ENCODE measurements around the gene LDAH.
A peak's percentile ranks its signal among the peaks of the same experiment; 100 is the strongest.

The LDAH gene

DNA sequence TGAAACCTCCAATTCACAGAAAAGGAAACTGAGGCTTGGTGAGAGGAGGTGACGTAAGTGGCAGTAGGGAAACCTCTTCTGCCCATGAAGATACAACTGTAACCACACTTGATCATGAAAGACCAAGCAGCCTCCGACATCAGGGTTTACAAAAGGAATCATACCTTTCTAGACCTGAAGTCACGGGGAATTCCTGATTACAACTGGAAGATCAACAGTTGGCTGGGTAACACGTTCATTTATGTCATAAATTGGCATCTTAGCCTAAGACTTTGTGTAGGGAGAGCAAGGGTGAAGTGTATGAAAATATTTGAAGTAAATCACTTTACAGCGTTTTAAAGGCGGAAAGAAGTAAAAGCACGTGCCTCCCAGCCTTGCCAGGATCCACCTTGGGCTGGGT, 172.9 kb downstream of the LDAH start:
- no peak for DNase-seq

DNA sequence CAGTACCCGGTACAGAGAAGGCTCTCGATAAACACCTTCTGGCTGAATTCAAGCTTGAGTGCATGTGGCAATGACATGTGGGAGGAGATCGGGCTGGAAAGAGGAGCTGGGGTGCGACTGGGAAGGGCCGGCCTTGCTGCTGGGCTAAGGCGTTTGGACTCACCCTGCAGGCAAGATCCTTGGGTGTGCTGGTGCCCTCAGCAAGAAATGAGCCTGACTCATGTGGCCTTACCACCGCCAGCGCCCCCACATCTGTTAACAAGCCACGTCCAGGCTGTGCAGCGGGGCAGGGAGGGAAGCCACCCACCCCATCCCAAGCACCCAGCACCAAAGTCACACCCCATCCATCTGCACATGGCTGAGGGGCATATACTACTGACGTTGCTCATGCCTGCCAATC, 173.3 kb downstream of the LDAH start:
- no peak for DNase-seq

DNA sequence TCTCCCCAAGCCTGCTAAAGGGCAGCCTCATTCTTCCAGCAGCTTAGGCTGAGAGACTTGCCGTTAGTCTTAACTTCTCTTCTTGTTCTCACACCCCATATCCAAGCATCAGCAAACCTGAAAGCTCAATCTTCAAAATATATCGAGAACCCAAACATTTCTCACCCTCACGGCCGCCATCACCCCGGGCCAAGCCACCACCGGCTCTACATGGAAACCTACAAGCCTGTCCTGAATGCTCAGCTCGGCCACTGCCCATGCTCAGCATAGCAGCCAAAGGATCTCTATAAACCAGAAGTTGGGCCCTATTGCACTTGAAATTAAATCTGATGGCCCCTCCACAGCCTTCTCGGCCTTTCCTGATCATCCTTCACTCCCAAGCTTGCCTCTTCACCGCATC, 174.1 kb downstream of the LDAH start:
- DNase-seq: no peak

DNA sequence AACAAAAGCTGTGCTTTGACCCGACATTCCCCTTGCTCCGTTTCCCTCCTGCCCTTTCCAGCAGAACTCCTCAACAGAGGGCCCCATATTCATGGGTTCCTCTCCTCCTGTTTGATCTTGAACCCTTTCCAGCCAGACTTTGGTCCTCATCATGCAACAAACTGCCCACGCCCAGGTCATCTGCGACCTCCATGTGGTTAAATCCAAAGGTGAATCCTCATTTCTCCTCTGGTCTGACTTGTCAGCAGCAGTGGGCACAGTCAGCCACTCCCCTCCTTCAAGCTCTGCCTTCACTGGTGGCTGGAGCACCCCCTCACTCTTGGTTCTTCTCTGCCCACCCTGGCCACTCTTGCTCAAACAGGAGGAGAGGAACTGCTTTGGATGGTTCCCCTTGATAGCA, 174.7 kb downstream of the LDAH start:
- DNase-seq: no peak

DNA sequence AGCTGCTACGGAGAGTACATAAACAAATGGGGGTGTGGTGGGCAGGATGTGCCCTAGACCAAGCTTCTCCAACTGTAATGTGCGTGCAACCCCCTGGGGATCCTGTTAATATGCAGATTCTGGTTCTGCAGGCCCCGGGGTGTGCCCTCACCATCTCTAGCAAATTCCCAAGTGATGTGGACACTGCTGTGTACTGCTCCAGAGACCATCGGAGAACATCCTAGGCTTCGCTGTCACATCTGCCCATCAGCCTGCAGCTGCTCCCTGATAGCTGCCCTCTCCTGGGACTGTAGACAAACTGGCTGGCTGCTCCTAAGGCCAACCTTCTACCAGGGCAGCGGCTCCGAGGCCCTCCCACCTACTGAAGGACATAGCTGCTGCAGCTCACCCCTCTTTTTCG, 175.2 kb downstream of the LDAH start:
- no peak for DNase-seq

DNA sequence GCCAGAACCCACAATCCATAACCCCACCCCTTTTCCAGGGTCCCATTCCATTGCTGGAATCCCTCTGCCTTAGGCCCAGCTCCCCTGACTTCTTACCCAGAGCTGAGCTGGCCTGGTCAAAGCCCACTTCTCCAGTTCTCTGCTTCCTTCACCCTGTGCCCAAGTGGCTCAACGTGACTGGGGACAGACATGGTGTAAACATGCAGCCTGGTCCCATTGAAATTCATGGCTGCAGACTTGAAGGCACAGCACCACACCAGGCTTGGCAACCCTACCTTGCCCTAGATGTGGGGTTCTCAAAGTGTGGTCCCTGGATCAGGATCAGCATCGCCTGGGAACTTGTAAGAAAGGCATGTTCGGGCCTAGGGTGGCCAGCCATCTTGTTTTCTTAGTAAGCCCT, 175.7 kb downstream of the LDAH start:
- DNase-seq: no peak

DNA sequence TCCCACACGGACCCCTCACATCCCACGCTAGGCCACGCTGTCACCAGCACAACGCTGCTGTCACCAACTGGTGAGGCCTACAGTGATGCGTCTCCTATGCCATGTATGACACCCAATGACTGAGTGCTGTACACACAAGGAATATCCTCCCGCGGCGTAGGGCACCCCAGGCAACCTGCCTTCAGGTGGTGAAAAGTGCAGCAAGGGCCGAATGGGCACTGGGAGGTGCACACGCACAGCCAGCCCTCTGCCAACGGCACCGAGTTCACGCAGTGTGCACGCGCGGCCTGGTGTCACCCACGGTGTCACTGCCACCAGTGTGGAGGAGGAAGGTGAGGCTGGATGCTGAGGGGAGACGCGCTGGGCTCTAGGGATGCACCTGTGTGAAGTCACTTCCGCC, 176.5 kb downstream of the LDAH start:
- DNase-seq: no peak

DNA sequence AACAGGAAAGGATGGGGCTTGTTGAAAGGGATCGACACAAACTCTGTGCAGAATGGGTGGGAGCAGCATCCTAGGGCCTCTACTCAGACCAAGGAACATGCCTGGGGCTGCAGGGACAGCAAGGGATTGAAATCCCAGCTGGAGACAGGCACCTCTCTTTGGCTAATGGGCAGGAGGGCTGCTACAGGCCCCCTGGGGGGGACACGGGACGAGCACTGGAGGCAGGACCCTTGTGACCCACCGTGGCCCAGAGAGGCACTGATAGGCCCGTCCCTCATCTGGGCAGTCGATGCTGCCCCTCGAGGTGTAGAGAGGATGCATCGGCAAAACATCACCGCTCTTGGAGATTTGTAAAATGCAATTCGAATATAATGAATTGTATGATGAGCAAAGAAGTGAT, 177.1 kb downstream of the LDAH start:
- DNase-seq: no peak

DNA sequence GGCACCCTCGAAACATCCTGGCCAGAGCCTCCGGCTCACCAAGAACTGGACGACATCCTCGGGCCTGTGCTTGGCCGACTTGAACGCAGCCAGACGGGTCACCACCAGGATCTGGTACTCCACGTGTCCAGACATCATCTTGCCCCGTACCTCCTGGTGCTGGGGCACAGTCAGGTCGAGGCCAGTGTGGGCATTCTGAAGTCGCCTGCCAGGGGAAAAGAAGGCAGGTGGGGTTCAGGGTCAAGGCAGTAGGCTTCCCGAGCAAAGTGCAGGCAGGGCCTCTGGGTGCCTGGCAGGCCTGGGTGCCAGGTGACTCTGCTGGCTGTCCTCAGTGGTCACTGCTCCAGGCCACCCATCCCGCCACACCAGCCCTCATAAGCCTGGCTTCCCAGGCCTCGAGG, 177.6 kb downstream of the LDAH start:
- no peak for DNase-seq

DNA sequence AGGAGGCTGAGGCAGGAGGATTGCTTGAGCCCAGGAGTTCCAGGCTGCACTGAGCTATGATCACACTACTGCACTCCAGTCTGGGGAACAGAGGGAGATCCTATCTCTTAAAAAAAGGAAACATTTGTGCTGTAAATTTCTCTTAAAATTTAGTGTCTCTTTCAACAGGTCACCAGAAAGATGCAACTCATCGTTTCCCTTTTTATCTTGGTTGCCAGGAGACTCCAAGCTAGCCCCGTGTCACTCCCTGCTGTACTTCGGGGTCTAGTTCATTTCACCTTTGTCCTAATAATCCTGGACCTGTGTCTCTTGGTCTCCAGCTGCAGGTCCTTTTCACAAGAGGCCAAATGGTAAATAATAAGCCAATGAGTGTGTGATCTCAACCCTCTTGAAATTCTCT, 179.1 kb downstream of the LDAH start:
- no peak for DNase-seq

DNA sequence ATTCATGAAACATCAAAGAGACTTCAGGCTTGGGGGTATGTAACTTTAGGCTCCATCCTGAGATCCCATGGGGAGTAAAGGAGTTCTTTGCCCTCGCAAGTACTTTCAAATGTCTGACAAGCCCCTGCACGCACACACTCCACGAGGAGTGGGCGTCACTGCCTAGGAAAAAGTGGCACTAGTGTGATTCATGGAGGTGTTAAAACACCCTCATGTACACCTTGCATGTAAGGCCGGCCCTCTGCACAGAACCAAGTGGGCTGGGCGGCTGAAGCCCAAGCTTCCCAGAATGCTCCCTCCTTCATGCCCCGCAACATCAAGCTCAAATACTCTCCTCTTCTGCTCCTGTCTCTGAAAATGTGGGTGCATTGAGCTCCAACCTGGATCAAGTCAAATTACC, 179.8 kb downstream of the LDAH start:
- DNase-seq: no peak

DNA sequence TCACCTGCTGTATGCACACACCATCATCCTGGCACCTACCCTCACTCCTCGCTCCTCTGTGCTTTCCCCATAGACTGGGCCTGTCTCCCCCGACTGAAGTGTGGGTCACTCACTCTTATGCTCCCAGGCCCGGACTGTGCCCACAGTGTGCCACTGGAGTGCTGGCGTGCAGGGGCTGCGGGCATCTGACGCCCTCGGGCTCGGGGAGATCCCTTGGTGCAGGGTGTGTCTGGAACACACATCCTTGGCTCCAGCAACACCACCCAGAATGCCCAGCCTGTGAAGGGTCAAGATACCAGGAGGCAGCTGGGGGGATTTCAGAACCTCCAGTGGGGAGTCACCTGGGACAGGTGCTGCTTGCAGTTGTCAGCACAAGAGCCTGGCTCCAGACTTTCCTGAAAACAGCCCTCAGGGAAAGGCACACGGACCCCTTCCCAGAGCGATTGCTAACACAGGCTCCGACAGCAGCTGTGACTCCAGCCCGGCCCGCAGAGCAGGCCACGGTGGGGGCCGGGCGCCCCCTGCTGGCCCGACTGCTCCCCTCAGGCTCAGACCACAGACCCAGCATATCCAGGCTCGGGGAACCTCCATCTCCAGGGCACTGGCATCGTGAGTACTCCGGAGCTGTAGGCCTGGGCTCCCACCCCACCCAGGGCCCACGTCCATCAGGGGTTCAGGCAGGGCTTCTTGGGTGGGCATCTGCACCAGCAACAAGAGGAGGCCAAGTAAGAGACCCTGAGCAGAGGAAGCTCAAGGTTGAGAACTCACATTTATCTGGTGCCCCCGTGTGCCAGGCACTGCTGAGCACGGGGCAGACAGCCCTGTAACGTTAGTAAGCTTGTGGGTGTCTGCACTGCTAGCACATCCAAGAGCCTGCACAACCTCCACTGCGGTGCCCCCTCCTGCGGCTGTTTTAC, 180.6 kb downstream of the LDAH start:
- peak; percentile 35 for DNase-seq

DNA sequence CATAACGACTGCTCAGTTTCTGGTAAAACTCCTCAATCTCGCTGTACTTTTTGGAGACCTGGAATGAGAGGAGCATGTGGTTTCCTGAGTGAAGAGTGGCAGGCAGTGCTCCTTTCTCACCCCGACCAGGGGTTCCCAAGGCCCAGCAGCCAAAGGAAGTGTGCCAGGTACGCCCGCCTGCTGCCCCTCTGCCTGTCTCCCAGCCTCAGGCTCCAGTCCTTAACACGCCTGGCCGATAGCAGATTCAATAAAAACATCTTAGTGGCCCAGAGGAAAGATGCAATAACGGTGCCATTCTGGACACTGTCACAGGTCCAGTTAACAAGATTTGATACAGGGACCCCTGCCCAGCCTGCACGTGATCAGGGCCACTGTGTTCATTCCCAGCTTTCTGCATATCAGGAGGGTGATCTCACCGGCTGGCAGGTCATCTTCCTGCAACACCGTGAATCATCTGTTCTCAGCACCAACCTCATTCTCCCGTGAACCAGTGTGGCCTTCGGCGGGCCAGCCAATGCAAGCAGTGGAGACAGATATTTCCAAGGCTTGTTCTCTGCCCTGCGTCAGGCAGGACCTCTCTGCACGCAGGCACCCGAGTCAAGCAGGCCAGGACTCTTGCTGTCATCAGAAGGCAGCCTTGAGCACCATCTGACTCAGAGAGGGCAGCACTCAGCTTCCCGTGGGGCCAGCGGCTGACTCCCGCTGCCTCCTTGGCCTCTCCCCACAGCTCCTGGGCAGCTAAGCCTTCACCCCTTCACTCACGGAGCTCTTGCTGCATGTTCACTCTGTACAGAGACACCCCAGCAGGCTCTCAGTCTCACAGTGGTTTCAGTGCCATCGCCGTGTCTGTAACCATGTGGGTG, 181.5 kb downstream of the LDAH start:
- DNase-seq: no peak

DNA sequence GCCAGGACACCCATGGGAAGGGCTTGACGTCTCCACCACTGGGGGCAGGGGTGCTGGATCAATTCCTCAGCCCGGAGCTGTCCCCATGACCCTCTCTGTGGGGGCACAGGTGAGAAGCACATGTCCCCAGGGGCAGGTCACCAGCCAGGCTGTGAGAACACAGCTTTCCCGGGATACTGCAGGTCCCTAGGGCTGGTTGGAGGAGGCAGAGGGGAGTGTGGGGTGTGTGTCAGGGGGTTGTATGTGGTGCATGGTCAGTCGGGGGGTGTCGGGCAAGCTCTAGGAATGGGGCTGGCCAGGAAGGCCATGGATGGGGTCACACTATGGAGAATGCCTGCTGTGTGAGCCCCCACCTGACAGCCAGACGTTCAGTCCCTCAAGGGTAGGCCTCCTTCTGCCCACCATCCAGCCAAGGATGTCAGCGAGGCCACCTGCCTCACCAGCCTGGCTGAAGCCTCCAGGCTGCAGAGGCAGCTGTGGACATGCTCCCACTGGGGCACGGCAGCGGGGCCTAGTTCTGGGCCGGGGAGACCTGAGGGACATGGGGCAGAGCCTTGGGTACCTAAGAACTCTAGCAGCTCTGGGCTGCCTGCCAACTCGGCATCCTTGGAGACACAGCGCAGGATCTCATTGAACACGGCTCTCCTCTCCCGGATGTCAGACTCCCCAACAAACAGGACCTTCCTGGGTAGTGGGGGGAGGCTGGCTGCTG, 182.3 kb downstream of the LDAH start:
- no peak for DNase-seq

DNA sequence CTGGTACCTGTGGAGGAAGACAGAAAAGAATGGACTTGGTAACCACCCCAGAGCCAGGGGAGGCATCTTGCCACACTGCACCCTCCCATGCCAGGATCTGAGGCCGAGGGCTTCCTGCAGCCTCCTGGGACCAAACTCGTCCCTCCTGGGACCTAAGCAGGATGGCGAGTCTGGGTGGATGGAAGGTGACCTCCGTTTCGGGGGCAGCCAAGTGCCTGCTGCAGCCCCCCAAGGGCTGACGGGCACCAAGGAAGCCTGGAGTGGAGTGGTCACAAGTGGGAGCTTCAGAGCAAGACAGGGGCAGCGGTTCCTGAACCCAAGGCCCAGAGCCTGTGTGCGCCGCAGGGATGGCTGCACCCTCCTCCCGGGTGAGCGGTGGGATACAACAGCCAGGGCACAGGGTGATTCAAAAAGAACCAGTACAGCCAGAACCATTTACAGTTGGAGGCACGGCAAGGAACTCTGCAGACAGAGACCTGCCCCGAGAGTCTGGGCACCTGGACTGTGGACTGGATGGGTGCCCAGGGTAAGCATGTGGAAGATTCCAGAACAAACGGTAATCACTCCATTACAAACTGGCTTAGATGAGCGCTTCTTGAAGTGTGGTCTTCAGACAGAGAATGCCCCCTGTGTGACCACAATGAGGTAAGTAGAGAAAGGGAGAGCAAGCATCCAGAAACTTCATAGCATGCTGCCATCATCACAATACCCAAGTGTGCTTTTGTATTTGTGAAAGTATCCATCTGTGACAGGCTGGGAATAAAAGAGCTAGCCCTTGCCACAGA, 184.1 kb downstream of the LDAH start:
- DNase-seq: no peak

DNA sequence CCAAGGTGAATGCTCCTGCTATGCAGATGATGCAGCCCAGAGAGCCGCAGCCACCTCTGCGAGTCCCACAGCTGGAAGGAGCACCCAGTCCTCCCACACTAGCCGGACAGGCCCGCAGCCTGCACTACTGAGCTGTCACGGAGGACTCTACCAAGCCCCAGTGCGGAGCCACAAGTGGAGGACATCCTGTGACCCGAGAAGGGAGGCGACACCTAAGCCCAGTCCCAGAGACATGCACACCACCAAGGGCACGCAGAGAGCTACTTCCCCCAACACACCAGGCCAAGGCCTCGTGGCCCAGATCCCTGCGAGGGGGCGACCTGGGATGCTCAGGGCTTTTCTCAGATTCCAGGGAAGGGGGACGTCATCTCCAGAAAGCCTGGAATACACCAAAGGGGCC, 184.9 kb downstream of the LDAH start:
- no peak for DNase-seq

DNA sequence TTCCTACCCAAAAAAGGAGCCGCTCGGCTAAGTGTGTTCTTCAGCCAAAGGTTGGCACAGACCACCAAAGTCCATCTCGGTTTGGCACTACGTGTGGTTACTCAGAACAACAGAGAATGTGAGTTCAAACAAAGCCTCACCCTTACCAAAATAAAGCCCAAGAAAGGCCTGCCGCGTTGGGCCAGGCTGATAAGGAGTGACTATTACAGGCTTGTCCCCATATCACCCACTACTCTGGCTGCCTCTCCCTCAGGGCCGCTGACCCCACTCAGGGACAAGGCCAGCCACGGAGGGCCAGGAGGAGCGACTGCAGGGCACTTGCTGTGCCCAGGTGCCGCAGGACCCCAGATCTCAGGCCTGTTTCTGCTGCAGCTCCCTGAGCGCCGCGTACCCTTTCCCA, 185.8 kb downstream of the LDAH start:
- DNase-seq: no peak

DNA sequence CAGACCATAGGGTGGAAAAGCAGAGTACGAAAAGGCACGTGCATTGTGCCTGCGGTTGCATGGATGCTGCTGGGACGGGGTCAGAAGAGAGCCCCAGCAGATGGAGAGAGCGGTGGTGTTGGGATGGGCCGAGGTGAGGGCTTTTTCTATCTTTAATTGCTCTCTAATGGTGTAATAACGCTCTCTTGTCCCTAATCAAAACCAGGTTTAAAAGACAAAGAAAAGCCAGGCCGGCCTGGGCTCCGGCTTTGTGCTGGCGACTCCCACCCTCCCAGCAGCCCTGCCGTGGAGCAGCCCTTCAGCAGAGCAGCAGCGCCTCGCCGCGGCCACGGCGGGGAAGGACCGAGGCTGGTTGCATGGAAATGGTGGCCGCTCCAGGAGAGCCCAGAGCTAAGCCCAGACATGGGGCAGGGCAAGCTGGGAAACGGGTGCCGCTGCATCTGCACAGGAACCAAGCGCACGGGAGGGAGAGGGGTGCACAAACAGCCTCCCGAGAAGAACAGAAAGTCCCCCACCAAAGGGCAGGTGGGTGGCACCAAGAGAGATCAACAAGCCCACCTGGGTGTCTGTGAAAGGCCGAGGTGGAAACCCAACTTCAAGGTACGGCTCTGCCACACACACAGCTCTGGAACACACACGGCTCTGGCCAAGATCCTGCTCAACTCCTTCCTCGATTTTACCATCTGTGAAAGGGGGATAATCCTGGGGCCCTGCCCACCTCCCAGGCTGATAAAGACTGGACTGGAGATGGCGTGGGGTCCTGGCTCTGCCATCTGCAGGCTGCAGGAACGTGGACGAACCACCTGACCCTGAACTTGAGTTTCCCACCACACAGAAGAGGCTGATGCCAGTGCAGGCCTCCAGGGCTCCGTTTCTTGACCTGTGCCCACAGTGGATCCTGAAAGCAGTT, 187.0 kb downstream of the LDAH start:
- peak; percentile 54 for DNase-seq

DNA sequence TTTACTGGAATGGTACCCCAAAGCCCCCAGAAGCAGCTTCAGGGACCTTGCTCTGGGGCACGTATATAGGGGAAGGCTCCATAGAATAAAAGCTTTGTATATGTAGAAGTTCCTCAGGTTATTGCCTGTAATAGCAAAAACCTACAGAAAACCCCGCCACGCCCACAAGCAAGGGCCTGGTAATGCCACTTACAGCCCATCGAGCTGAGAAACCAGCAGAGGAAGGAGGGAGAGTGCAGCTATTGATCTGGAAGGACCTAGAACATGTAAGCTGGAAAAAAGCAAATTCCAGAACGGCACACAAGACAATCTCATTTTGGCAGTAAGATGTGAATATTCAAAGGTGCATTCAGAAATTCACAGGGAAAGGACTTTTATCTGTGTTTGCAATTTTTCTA, 187.8 kb downstream of the LDAH start:
- no peak for DNase-seq

DNA sequence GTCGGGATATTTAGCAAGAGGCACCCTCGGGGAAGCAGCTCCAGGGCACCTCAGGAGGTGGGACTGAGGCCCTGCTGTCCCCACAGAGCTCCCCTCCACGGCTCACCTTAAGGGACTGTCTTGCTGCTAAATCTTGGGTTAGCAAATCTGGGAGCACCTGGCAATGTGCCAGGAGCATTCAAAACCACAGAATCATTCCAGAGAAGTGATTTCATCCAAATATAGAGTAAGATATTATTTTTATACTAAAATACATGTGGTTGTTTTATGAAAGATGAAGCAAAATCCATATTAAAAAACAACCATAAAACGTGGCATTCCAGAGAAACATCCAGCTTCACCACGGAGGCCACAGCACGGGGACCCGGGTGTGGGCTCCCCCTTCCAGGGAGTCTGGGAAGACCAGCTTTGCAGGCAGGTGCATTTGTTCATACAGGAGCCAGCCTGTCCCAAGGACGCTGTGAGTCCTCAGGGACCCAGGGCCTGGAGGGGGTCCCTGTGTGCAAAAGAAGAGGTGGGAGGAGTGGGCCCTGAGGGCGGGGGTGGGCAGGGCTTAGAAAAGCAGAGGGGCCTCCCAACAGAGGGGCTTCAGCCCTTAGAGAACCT, 188.3 kb downstream of the LDAH start:
- no peak for DNase-seq
